HepG2 (cell line): Measurements from ENCODE around the gene PRSS33.

Source experiments
- CTCF ChIP-seq: sonication (generic); formaldehyde crosslinking; IDR thresholded peaks from 2 replicates; pipeline ENCODE4 v1.5.0; 2020; ENCODE audit warnings: mild to moderate bottlenecking, missing genetic modification reagents, moderate library complexity
- SP1 ChIP-seq, 2 experiments: fragments of 450-650 bp in 1 of 2; sonication (generic) in 1 of 2; formaldehyde crosslinking in 1 of 2; IDR thresholded peaks; 2 replicates each; pipeline versions ENCODE4 v1.4.0 to v1.6.1; 2016 to 2020; ENCODE audit warnings: missing genetic modification reagents in 1 of 2

GRCh38 chr16:2734844-2735515, 52.4 kb downstream of the PRSS33 start:
- TF ChIP-seq SP1 (IDR thresholded peaks at IDR 0.05): no peak
- no peak for TF ChIP-seq SP1 (CRISPR knock-in tag; IDR thresholded peaks at IDR 0.05)
- TF ChIP-seq CTCF: no peak
